GM21717 (cell line): ENCODE results near the gene GAA.

ENCODE experiments used
- ATAC-seq: cut with Tn5 transposase; IDR thresholded peaks from one replicate; pipeline ENCODE4 v1.9.1; 2021; ENCODE audit warnings: mild to moderate bottlenecking, moderate library complexity; ENCODE audit not compliant: unreplicated experiment

GAA gene

DNA sequence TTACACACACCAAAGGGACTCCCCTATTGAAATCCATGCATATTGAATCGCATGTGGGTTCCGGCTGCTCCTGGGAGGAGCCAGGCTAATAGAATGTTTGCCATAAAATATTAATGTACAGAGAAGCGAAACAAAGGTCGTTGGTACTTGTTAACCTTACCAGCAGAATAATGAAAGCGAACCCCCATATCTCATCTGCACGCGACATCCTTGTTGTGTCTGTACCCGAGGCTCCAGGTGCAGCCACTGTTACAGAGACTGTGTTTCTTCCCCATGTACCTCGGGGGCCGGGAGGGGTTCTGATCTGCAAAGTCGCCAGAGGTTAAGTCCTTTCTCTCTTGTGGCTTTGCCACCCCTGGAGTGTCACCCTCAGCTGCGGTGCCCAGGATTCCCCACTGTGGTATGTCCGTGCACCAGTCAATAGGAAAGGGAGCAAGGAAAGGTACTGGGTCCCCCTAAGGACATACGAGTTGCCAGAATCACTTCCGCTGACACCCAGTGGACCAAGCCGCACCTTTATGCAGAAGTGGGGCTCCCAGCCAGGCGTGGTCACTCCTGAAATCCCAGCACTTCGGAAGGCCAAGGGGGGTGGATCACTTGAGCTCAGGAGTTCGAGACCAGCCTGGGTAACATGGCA, 2.2 kb downstream of the GAA start:
- ATAC-seq, result no peak

DNA sequence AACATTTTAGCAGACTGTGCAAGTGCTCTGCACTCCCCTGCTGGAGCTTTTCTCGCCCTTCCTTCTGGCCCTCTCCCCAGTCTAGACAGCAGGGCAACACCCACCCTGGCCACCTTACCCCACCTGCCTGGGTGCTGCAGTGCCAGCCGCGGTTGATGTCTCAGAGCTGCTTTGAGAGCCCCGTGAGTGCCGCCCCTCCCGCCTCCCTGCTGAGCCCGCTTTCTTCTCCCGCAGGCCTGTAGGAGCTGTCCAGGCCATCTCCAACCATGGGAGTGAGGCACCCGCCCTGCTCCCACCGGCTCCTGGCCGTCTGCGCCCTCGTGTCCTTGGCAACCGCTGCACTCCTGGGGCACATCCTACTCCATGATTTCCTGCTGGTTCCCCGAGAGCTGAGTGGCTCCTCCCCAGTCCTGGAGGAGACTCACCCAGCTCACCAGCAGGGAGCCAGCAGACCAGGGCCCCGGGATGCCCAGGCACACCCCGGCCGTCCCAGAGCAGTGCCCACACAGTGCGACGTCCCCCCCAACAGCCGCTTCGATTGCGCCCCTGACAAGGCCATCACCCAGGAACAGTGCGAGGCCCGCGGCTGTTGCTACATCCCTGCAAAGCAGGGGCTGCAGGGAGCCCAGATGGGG, 3.1 kb downstream of the GAA start:
- ATAC-seq, result no peak

DNA sequence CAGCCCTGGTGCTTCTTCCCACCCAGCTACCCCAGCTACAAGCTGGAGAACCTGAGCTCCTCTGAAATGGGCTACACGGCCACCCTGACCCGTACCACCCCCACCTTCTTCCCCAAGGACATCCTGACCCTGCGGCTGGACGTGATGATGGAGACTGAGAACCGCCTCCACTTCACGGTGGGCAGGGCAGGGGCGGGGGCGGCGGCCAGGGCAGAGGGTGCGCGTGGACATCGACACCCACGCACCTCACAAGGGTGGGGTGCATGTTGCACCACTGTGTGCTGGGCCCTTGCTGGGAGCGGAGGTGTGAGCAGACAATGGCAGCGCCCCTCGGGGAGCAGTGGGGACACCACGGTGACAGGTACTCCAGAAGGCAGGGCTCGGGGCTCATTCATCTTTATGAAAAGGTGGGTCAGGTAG, 3.6 kb downstream of the GAA start:
- no peak for ATAC-seq

DNA sequence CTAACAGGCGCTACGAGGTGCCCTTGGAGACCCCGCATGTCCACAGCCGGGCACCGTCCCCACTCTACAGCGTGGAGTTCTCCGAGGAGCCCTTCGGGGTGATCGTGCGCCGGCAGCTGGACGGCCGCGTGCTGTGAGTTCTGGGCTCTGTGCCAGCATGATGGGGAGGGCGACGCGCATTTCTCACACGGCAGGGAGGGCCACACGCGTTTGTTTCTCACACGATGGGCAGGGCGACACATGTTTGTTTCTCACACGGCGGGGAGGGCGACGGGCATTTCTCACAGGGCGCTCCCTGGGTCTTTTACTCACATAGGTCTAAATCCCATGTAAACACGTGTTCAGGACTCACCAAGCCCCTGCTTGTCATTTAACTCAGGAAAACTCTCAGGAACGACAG, 4.4 kb downstream of the GAA start:
- no peak for ATAC-seq

DNA sequence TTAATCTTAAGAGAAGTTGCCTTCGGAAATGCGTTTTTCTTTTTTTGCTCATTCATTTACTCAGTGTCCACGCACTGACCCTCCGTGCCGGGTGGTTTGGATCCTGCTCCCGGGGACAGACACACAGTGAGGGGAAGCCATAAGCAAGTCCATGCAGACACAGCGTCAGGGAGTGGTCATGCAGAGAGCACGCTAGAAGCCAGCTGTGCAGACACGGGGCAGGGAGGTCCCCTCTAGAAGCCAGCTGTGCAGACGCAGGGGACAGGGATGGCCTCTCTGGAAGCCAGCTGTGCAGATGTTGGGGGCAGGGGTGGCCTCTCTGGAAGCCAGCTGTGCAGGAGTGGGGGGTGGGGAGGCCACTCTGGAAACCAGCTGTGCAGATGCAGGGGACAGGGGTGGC, 4.8 kb downstream of the GAA start:
- ATAC-seq, result no peak

DNA sequence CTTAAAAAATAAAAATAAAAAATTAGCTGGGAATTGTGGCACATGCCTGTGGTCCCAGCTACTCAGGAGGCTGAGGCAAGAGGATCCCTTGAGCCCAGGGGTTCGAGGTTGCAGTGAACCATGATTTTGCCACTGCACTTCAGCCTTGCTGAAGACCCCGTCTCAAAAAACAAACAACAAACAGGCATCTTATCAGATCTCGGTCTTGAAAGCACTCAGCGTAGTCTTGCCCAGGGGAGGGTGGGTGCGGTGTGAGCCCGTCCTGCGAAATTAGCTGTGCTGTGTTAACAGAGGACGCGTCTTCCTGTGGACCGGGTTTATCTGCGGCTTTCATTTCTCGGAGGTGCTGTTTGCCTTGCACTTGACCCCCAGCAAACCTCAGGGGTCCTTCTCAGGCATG, 5.4 kb downstream of the GAA start:
- no peak for ATAC-seq

DNA sequence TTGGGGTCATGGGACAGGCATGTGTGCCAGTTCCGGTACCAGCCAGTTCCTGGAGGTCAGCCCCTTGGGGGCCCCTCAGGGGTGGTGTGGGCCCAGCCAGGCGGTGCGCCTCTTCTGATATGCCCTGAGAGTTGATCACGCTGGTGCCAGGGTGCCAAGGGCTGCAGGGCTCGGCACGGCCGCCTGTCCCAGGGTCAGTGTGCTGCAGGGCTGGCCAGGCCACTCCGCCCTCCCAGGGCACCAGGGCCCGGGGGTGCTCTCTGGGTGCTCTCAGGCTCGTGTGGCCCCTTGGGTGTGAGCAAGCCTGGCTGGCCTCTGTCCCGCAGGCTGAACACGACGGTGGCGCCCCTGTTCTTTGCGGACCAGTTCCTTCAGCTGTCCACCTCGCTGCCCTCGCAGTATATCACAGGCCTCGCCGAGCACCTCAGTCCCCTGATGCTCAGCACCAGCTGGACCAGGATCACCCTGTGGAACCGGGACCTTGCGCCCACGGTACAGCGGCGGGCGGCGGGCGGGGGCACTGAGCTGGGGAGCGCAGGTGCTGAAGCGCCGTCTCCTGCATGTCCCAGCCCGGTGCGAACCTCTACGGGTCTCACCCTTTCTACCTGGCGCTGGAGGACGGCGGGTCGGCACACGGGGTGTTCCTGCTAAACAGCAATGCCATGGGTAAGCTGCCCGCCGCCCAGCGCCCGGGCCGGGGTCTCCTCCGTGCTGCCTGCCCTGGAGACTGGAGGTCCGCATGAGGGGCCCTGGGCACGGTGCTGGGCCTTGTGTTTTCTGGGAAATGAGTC, 6.0 kb downstream of the GAA start:
- ATAC-seq, result no peak

DNA sequence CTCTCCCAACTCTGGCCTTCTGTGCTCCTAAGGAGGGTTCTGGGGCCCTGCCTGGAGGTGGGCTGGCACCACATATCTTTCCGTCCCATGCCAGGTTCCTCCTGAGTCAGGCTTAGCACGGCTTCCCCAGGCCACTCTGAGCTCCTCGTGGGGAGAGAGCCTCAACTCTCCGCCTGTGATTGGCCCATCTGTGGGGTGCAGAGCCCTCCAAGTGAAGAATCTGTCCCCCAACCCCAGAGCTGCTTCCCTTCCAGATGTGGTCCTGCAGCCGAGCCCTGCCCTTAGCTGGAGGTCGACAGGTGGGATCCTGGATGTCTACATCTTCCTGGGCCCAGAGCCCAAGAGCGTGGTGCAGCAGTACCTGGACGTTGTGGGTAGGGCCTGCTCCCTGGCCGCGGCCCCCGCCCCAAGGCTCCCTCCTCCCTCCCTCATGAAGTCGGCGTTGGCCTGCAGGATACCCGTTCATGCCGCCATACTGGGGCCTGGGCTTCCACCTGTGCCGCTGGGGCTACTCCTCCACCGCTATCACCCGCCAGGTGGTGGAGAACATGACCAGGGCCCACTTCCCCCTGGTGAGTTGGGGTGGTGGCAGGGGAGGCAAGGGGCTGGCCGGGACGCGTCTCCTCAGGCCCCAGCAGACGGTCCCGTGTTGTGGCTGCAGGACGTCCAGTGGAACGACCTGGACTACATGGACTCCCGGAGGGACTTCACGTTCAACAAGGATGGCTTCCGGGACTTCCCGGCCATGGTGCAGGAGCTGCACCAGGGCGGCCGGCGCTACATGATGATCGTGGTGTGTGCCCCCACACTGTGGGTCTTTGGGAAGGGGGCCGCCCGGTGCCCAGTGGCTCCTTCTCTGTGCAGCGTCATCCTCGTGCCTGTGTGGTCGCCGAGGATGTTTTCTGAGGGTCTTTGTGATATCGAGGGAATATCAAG, 6.9 kb downstream of the GAA start:
- no peak for ATAC-seq

DNA sequence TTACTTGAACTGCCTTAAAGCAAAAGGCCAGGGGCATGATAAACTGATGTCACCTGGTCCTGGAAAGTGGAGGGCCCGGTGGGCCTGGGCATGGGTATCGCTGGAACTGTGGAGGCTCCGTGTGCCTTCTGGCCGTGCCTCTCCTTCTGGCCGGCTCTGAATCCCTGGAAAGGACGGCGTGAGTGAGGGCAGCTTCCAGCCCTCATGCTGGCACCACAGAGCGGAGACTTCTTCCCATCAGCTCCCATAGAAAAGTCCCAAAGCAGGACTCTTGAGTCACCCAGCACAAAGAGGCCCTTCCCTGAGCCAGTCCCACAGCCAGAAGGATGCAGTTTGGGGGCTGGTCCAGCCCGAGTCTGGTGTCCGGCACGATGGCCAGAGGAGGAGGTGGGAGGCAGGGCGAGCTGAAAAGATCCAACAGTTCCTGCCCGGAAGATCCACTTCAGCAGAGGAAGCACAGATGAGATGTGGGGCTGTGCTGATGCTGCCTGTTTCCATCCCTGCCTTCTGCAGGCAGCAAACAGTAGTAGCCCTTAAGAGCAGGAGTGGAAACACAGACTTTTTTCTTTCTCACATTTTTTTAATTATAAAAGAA, 7.8 kb downstream of the GAA start:
- no peak for ATAC-seq

DNA sequence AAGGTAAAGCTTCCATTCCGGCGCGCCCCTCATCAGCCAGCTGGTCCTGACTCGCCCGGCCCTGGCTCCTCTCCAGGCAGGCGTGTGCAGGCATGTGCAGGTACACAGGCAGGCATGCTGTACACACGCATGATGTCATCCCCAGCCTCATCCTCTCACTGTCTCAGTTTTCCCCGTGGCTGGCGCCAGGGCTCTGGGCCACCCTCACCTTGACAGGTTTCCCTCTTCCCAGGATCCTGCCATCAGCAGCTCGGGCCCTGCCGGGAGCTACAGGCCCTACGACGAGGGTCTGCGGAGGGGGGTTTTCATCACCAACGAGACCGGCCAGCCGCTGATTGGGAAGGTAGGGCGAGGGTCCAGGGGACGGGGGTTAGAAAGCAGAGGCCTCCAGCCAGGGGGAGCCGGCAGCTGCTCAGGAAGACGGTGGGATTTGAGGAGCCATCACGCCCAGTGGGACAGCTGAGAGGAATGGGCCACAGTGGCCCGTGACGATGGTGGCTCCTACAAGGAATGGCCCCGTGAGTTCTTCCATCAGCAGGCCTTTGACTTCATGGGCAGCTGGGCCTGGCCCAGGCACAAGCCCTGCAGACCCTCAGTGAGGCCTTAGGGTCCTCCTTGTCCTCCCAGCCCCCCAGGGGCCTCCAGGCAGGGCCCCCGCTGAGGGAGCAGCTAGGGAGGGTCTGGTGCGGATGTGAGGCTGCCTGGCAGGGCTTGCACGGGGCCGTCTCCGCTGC, 8.5 kb downstream of the GAA start:
- ATAC-seq, result no peak

DNA sequence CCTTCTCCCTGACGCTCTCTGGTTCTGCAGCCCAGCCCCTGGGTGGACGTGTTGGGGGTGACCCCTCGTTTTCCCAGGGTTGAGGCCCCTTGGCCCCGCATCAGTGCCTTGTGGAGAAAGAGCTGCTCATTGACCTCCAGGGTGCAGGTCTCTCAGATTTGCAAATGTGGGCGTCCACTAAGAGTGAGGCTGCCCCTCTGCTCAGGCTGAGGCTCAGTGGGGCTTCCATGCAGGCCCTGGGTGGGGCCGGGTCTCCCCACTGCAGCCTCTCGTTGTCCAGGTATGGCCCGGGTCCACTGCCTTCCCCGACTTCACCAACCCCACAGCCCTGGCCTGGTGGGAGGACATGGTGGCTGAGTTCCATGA, 9.0 kb downstream of the GAA start:
- ATAC-seq, result no peak

DNA sequence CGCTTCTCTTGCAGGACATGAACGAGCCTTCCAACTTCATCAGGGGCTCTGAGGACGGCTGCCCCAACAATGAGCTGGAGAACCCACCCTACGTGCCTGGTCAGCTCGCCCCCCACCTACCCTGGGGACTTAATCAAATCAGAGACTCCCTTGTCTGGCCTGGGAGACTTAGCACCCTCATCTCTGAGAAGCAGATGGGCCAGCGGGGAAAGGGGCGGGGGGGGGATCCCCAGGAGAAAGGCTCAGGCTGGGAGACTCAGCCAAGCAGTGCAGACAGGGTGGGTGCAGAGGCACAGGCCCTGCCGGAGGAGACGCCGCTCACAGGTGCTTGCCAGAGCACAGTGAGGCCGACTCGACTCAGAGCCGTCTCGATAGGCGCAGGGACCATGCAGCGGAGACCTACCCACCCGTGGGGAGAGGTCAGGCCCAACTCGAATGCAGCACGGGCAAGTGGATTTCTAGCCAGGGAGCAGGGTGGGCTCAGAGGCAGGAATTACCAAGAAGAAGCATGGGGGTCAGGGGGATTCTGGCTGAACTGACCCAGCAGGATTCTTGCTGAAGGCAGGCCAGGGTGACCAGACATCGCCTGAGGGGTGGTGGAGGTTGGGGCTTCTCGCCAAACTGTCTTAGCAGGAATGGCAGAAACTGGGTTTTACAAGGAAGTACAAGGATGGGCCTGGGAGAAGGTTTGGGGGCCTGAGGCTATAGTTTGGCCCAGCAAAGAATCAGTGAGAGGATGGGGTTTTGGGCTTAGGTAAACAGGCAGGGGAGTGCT, 9.7 kb downstream of the GAA start:
- ATAC-seq, result no peak

DNA sequence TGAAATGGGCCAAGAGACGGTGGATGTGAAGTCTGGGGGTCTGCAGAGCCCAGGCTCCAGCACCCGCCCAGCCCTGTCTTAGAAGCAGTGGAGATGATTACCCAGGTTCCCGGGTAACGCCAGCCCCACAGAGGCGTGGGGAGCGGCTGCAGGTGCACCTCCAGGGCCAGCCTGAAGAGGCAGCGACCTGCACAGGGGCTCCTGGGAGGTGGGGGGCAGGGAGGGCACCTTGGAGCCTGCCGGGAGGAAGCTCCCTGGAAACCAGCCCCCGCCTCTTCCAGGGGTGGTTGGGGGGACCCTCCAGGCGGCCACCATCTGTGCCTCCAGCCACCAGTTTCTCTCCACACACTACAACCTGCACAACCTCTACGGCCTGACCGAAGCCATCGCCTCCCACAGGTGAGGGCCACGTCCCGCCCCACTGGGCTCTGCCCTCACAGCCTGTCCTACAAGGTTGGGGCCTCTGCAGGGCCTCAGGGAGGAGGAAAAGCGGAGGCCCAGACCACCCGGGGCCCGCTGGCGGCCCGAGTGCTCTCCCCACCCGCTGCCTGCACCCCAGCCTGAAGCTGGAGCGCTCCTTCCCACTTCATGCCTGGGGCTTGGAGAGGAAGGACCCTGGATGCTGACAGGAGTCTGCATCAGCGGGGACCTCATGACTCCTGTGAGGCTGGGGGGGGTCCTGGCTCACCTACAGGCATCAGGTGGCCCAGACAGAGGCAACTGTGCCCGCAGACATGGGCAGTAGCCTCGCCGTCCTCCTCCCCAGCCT, 10.5 kb downstream of the GAA start:
- ATAC-seq, result no peak

DNA sequence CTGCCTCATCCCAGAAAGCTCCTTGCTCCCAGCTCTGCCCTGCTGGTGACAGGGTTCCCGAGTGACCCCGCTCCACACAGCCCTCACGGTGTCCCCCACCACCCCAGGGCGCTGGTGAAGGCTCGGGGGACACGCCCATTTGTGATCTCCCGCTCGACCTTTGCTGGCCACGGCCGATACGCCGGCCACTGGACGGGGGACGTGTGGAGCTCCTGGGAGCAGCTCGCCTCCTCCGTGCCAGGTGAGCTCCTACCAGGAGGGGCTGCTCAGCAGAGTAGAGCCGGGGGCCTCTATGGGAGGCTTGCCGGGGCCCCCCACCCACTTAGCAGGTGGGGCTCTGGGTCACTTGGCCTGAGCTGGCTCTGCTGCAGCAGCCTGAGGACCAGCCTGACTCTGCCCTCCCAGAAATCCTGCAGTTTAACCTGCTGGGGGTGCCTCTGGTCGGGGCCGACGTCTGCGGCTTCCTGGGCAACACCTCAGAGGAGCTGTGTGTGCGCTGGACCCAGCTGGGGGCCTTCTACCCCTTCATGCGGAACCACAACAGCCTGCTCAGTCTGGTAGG, 11.2 kb downstream of the GAA start:
- ATAC-seq, result no peak

DNA sequence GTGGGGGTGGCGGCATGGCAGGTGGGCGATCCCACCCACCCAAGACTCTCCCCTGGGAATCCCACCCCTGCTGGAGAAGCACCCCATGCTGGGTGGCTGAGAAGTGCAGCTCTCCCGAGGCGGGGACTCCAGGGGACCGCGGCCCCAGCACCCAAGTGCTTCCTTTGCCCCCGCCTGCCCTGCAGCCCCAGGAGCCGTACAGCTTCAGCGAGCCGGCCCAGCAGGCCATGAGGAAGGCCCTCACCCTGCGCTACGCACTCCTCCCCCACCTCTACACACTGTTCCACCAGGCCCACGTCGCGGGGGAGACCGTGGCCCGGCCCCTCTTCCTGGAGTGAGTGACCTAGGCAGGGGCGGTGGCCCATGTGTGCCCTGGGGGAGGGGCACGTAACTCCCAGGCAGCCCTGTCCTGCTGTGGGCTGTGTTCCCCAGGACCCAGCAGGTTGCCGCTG, 11.7 kb downstream of the GAA start:
- ATAC-seq, result no peak

DNA sequence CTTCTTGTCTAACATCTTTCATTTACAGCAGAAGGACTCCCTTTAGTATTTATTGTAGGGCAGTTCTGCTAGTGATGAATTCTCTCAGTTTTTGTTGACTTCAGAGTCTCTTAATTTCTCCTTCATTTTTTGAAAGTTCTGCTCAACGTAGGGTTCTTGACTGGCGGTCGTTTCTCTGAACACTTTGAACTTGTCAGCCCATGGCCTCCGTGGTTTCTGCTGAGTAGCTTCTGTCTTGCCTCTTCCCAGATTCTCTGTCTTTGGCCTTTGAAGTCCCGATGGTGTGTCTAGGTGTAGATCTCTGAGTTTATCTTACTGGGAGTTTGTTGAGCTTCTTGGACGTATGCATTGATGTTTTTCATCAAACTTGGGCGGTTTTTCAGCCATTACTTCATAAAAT, 13.4 kb downstream of the GAA start:
- no peak for ATAC-seq

DNA sequence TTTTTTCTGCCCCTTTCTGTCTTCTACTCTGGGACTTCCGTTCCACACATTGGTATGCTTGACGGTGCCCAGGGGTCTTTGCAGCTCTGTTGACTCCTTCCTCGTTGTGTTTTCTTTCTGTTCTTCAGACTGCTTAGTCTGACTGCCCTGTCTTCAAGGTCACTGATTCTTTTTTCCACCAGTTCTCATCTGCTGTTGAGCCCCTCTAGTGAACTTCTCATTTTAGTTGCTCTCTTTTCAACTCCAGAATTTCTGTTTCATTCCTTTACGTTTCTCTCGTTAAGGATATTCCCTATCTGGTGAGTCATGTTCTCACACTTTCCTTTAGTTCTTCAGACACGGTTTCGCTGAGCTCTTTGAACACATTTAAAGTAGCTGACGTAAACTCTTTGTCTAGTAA, 13.8 kb downstream of the GAA start:
- ATAC-seq, result no peak

DNA sequence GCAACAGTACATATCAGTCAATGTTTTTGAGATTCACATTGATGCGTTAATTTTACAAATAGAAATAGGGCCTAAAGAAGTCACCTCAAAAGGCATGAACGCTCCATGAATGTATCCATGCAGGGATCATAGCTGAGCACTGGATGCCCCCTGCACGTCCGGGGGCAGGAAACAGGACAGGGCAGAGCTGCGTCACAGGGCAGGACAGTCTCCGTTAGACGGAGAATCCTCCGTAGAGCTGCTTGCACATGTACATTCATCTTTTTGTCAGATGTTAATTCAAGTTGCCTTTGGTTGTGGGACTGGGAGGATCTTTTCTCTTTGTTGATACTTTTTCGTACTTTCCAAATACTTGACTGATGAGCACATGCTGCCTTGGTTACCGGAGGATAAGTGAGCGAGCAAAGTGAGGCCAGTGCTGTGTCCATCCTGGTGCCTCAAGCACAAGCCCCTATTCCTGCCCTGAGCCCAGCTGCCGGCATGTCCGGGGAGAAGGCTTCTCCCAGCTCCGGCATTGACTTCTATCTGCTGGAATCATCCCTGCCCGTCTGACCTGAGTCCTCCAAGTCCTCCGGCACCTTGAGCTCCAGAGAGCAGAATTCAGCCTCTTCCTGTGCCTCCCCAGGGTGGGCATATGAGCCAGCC, 15.0 kb downstream of the GAA start:
- no peak for ATAC-seq
